ENCODE results near the gene CLPTM1L.

Gene CLPTM1L

GRCh38 chr5:1270426-1270825 is 74.5 kb downstream of the CLPTM1L start:
- no peak for DNase-seq

DNA sequence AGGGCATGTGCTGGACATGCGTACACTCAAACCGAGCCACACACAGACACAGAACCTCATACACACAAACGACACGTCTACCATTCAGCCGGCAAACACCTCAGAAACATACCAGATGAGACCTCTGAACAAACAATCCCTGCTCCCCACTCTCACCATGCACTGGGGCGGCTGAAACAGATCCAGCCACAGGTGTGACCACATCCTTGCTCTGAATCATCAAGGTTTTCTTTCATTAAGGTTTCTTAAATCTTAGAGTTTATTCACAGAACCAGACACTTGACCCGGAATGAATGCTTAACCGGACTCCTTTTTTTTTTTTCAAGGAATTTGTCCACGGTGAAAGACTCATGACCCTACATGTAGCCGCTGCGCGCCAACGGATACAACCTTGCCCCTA is 76.2 kb downstream of the CLPTM1L start:
- DNase-seq: no peak

- DNase-seq: no peak
Observed at GRCh38 chr5:1268056-1268455, 76.8 kb downstream of the CLPTM1L start.
